ENCODE measurements around the gene PVR.
"Not testable (repeated sequence)": the region's sequence is repeated elsewhere in the genome, so short reads cannot be mapped to it uniquely, and the experiment has no call there.

DNA sequence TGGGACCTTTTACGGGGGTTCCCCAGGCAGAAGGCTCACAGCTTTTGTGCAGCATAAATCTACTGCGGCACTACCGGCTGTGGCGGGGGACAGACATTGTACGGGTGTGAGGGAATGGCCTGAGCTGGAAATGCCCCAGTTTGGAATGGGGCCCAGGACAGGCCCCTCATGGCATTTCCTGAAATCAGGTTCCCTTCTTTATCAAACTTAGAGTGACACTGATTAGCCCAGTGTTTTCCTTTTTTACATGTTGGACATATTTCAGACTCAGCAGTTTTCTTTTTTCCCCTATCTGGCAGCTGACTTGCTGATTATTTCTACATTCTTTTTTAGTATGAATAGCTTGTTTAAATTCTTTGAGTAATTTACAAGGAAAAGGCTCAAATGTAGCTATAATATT lies 9.7 kb upstream of the PVR start:
- TF ChIP-seq, protein P1, sequence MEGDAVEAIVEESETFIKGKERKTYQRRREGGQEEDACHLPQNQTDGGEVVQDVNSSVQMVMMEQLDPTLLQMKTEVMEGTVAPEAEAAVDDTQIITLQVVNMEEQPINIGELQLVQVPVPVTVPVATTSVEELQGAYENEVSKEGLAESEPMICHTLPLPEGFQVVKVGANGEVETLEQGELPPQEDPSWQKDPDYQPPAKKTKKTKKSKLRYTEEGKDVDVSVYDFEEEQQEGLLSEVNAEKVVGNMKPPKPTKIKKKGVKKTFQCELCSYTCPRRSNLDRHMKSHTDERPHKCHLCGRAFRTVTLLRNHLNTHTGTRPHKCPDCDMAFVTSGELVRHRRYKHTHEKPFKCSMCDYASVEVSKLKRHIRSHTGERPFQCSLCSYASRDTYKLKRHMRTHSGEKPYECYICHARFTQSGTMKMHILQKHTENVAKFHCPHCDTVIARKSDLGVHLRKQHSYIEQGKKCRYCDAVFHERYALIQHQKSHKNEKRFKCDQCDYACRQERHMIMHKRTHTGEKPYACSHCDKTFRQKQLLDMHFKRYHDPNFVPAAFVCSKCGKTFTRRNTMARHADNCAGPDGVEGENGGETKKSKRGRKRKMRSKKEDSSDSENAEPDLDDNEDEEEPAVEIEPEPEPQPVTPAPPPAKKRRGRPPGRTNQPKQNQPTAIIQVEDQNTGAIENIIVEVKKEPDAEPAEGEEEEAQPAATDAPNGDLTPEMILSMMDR (IDR thresholded peaks at IDR 0.05; ENCODE audit: low read depth, low read length) = not testable (repeated sequence)
- TF ChIP-seq EZH2phosphoT487 (IDR thresholded peaks at IDR 0.05; ENCODE audit: low read depth) = not testable (repeated sequence)
